ENCODE results near the gene SPCS2. TPM values are rescaled to one million over a fixed set of nuclear protein-coding genes. Genes with fewer than 3 reads are reported as not detected.

The SPCS2 gene
- total and polyA plus RNA-seq, 2 of the 8 experiments (the other 6 are each of a cell fraction or from before 2014, with no cell fraction given): 92.7 to 161 TPM

GRCh38 chr11:74948898-74949752 lies at the start of gene SPCS2, which contains the start of gene XRRA1 (continued):
- TF ChIP-seq POU5F1 (IDR thresholded peaks at IDR 0.05; ENCODE audit: low read depth, low read length): no peak
- TF ChIP-seq SRF (IDR thresholded peaks at IDR 0.05; ENCODE audit: low read depth, low read length): no peak
- TF ChIP-seq CHD1 (IDR thresholded peaks at IDR 0.05; ENCODE audit: low read depth, low read length): no peak; the same call in 1 of the 2 replicates
- peak; percentile 97 for TF ChIP-seq KDM4A (IDR thresholded peaks at IDR 0.05; ENCODE audit: low read depth, low read length, severe bottlenecking)
- TF ChIP-seq SIRT6 (IDR thresholded peaks at IDR 0.05; ENCODE audit: low read length): no peak
- TF ChIP-seq EP300 (IDR thresholded peaks at IDR 0.05; ENCODE audit: borderline replicate concordance in 1 of 2, low read depth in 2 of 2, low read length in 2 of 2): no peak
- peak; percentile 82 for TF ChIP-seq MAX (IDR thresholded peaks at IDR 0.05)
- peak; percentile 56 for TF ChIP-seq CHD2 (IDR thresholded peaks at IDR 0.05; ENCODE audit: low read length)
- TF ChIP-seq CTCF (IDR thresholded peaks at IDR 0.05; ENCODE audit: control extremely low read depth in 1 of 3, insufficient read depth in 1 of 3, low read depth in 1 of 3, low read length in 3 of 3): no peak; a peak in 1 of 4 replicates
- TF ChIP-seq BACH1 (IDR thresholded peaks at IDR 0.05; ENCODE audit: low read length): no peak
- no peak for TF ChIP-seq CBX8 (IDR thresholded peaks at IDR 0.05; ENCODE audit: borderline replicate concordance, low read depth, low read length)
- TF ChIP-seq TCF12 (IDR thresholded peaks at IDR 0.05; ENCODE audit: low read depth, low read length): no peak
- no peak for TF ChIP-seq BRCA1 (IDR thresholded peaks at IDR 0.05; ENCODE audit: low read depth, low read length)
- TF ChIP-seq TBP (IDR thresholded peaks at IDR 0.05; ENCODE audit: low read depth, low read length): peak; percentile 87
- peak; percentile 37; the same call in 1 of the 2 replicates for TF ChIP-seq TEAD4 (IDR thresholded peaks at IDR 0.05; ENCODE audit: low read depth, low read length)
- TF ChIP-seq POLR2AphosphoS5 (IDR thresholded peaks at IDR 0.05; ENCODE audit: low read depth, low read length): peak; percentile 97
- TF ChIP-seq RBBP5 (IDR thresholded peaks at IDR 0.05; ENCODE audit: borderline replicate concordance, low read depth, low read length): no peak; the same call in 1 of the 2 replicates
- TF ChIP-seq RXRA (IDR thresholded peaks at IDR 0.05; ENCODE audit: insufficient read depth, low read depth, low read length): no peak
- peak; percentile 63 for TF ChIP-seq ASH2L (IDR thresholded peaks at IDR 0.05; ENCODE audit: low read length)
- no peak for TF ChIP-seq SUZ12 (IDR thresholded peaks at IDR 0.05; ENCODE audit: low read length)
- no peak for TF ChIP-seq SP2 (IDR thresholded peaks at IDR 0.05; ENCODE audit: low read length)
- TF ChIP-seq CREB1 (IDR thresholded peaks at IDR 0.05): peak; percentile 93
- no peak for TF ChIP-seq EGR1 (IDR thresholded peaks at IDR 0.05; ENCODE audit: borderline replicate concordance, low read depth, low read length)

Data from H1 (cell line).